HG02852 (cell line): ENCODE data around the gene HAO2.
"Not testable (repeated sequence)": the region's sequence is repeated elsewhere in the genome, so short reads cannot be mapped to it uniquely, and the experiment has no call there.

ENCODE experiments used
- ATAC-seq: cut with Tn5 transposase; IDR thresholded peaks from one replicate; pipeline ENCODE4 v1.9.1; 2021; ENCODE audit warnings: mild to moderate bottlenecking, moderate library complexity; ENCODE audit not compliant: unreplicated experiment

The HAO2 gene

DNA sequence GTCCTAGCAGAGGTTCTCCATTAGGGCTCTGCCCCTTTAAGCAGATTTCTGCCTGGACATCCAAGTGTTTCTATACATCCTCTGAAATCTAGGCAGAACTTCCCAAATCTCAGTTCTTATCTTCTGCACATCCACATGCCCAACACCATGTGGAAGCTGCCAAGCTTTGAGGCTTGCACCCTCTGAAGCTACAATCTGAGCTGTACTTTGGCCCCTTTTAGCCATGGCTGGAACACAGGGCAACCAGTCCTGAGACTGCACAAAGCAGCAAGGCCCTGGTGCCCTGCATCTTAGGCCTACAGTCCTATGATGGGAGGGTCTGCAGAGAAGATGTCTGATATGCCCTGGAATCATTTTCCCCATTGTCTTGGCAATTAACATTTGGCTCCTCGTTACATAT lies 8.0 kb downstream of the HAO2 start:
- no peak for ATAC-seq

DNA sequence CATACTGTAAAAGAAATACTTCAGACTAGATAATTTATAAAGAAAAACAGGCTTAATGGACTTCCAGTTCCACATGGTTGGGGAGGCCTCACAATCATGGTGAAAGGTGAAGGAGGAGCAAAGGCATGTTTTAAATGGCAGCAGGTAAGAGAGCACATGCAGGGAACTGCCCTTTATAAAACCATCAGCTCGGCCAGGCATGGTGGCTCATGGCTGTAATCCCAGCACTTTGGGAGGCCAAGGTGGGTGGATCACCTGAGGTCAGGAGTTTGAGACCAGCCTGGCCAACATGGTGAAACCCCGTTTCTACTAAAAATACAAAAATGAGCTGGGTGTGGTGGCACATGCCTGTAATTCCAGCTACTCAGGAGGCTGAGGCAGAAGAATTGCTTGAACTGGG lies 9.0 kb downstream of the HAO2 start:
- not testable (repeated sequence) for ATAC-seq

DNA sequence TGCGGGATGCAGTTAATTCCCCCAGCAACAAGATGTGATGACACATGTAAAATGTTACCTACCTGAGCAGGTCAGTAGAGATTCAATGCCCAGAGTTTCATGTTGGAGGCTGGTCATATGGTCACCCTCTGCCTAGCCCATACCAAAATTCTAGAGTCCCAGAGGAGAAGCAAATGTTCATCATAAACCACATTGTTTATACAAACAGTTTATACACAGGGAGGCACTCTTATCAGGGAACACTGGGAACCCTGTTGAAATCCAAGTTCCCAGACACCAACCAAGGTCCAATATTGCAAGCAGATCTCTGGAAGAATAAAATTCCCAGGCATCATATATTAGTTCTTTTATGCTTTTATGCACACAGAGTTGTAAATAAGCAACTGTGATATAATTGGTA lies 10.5 kb downstream of the HAO2 start:
- no peak for ATAC-seq

DNA sequence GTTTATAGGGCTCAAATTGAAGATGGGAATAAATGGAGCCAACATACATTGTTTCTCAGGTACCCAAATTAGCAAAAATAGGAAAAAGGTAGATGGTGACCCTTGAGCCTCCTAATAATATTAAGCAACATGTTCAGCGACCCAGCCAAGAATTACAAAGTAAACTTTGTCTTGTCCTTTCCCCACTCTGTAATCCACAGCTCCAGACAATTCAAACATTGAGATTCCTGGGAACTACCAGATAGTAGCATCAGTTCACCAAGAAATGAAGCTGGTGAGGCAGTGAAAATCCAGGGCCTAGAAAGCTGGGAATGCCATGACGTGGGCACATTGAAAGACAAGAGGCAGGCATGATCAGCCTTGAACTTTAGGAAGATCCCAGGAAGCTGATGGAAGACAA lies 11.7 kb downstream of the HAO2 start:
- no peak for ATAC-seq

GRCh38 chr1:119380983-119381662 lies 12.5 kb downstream of the HAO2 start:
- no peak for ATAC-seq

- no peak for ATAC-seq
Measured at GRCh38 chr1:119384591-119384990, 16.0 kb downstream of the HAO2 start.

GRCh38 chr1:119385650-119386049 lies 17.1 kb downstream of the HAO2 start:
- ATAC-seq, result no peak

GRCh38 chr1:119387858-119388257 lies 19.3 kb downstream of the HAO2 start:
- no peak for ATAC-seq

DNA sequence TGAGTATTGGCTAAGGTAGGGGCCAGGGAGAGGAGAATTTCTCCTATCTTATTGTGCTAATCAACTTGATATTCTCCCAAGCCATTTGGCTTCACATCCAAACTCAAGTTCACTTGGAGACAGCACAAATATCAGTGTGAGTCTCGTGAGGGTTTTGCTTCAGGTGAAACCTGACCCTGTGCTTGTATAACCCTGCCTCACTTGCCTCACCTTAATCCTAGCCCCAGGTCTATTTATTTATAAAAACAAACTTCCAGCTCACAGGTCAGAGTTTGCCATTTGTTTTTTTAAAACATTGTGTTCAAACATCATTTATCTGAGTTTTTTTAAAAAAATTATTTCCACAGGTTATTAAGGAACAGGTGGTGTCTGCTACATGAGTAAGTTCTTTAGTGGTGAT lies 19.9 kb downstream of the HAO2 start:
- ATAC-seq, result no peak

DNA sequence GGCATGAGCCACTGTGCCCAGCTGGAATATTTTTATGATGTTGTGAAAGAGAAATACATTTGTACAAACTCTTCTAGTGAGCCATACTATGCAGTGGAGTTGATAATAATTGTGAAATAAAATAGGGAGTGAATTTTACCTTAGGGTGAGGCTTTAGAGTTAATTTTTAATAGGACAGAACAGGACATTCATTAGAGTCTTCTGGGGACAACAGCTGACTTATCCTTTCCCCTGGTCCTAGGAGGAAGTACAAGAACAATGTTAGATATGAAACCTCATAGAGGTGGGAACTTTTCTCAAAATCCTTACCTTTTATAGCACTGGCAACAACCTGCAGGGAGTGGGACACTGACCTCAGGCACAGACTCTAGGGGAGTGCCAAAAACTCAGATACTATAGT lies 21.9 kb downstream of the HAO2 start:
- ATAC-seq, result no peak

DNA sequence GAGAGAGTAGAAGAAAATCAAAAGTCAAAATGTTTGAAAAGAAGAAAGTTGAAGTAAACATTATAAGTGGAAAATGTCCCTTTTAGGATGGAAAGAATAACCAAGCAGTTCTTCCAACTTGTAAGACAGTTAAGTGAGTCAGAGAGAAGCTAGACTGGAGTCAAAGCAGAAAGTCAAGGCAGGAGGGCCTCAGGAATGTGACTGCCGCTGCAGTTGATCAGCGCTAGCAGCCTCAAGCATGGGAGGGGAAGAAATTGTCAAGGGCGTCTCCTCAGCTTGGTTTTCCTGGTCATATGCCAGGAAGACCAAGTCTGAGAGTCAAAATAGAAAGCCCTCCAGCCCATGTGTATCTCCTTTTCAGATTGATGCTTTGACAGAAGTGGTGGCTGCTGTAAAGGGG lies 23.2 kb downstream of the HAO2 start:
- no peak for ATAC-seq

DNA sequence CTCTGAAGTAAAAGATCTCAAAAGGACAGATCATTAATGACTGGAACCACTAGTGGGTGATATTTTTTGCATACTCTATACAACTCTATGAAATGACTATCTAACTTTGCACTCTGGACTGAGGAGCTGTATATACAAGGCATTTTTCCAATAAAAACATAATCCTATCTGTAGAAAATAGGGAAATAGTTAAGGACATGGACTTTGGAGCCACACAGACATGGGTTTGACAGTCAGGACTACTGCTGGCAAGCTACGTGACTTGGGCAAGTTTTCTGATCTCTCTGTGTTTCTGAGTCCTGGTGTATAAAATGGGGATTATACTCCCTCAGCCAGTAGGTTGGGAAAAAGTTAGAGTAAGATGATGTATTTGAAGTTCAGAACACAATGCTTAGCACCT lies 25.5 kb downstream of the HAO2 start:
- ATAC-seq, result no peak

- ATAC-seq, result no peak
Measured at GRCh38 chr1:119396982-119397381, 28.4 kb downstream of the HAO2 start.

DNA sequence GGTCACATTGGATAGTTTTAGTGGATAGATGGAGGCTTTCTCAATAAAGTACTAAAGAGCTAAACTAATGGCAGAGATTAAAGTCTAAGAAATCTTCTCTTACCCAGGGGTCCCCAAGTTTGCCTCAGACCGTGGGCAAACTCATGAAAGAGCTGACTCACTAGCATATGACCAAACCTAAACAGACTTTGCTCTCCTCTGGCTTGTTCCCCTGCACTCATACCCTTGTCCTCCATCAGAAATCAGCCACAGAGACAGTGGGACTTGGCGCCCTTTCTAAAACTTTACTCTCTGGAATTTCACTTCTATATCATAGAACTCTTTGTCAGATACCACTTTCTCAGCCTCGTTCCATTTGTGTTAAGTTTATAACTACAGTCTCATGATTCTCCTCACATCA lies 29.4 kb downstream of the HAO2 start:
- no peak for ATAC-seq

DNA sequence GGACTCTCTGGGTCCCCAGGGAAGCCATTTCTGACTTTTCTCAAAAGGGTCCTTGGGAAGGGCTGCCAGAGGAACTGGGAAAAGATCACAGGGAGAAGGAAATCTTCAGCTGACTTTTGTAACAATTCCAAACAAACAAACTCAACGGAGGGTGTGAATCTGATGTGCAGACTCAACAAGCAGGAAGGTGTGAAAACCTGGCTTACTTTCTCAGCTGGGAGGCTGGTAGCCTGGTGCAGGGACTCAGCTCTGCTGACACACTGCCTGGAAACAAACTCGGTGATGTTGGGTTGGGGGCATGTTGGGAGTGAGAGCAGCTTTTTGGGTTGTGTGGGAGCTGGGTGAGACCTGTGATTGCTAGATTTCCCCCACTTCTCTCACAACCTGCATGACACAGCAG lies 36.2 kb downstream of the HAO2 start:
- ATAC-seq, result no peak

GRCh38 chr1:119409731-119410130 lies 41.1 kb downstream of the HAO2 start:
- no peak for ATAC-seq

GRCh38 chr1:119410961-119411360 lies 42.4 kb downstream of the HAO2 start:
- no peak for ATAC-seq

DNA sequence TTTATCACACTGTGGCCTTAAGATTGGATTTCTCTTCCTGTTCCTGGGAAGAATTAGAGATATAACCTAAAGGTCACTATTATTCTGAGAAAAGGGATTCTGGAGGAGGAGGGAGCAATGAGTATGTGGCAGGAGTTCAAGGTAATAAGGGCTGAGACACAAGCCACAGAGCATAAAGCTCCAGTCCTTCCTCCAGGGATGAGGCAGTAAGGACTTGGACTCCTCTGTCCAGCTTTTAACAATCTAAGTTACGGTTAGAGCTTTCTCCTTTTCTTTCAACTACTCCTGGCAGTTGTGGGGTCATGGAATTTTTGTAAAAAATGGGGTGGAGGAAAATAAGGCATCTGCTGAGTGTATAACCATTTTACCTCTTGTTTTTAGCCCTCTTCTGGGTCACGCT lies 46.4 kb downstream of the HAO2 start, which contains the start of gene HSD3B2:
Gene HSD3B2 (plus strand): TSS at position 201 of the 400 bp plus-strand sequence. CDS start 270 bp downstream, outside the sequence.
- ATAC-seq, result no peak

DNA sequence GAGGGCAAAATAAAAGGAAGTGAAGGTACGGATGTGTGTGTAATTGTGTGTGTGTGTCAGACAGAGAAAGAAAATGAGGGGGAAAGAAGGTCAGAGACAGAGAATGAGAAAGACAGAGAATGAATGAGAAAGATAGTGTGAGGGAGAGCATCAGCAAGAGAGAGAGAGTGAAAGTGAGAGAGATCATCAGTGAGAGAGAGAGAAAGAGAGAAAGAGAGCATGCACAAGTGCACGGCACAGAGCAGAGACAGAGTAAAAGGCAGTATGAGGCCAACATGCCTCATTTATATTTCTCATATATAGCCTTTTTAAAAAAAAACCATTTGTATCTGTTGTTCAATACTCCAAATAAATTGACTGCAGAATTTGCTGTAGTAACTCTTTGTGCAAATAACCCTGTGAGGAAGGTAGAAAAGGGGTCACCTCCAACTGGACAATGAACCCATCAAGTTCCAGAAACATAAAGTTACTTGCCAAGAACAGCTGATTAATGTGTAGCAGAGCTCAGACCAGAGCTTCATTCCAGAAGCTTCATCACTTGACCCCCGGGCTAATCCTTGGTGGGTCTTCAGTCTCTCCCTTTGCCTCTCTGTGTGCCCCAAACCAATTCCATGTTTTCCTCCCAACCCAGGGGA lies 47.5 kb downstream of the HAO2 start:
- no peak for ATAC-seq

DNA sequence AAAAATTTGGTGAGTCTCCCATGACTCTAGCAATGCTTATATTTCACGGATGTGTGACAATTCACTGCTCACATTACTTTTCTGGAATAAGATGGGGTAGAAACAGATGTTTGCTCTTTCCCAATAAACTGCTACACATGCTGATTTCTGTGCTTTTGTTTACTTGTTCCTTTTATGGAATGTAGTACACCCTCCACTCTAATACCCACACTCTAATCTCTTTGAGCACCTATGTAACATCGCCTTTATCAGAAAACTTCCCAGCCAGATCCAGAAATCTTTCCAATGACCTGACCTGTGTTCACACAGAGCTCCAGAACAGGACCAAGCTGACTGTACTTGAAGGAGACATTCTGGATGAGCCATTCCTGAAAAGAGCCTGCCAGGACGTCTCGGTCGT lies 50.5 kb downstream of the HAO2 start:
- no peak for ATAC-seq

GRCh38 chr1:119420638-119421037 lies 52.1 kb downstream of the HAO2 start:
- no peak for ATAC-seq

DNA sequence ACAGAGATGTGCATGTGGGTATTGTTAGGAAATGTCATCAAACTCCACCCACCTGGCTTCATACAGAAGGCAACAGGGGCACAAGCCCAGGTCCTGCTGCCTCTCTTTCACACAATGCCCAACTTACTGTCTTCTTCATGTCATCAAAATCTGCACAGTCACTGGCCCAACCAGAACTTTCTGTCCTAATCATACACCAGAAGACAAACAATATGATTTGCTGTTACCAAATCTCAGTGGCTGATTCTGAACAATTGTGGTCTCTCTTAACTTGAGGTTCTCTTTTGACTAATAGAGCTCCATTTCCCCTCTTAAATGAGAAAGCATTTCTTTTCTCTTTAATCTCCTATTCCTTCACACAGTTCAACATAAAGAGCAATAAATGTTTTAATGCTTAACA lies 54.0 kb downstream of the HAO2 start:
- no peak for ATAC-seq

DNA sequence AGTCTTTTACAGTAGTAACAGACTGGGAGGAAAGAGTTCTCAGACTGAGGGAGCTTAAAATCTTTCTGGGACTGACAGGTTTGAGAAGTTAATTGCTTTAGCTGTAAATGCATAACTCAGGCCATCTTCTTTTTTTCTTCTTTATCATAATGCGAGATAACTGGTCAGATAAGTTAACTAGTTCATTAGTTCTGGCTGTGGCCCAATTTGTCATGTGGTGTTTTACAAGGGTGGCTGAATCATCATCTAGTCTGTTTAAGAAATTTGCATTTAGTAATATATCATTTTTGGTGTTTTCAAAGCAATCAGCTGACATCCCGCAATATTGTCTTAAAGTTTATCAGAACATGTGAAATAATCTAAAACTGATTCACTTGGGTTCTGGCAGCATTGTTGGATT lies 60.4 kb downstream of the HAO2 start:
- ATAC-seq, result no peak
